GM10266 (cell line): ENCODE measurements around the gene VAMP2.

Source experiments
- DNase-seq: peaks from one replicate; pipeline ENCODE4 v3.0.0; 2012; ENCODE audit errors: extremely low spot score
- TF ChIP-seq, protein P1 (sequence below): IDR thresholded peaks from 2 replicates; pipeline ENCODE4 v1.5.1; 2012; ENCODE audit warnings: mild to moderate bottlenecking, low read depth; ENCODE audit not compliant: control insufficient read depth, insufficient read depth; ENCODE audit errors: missing control alignments

VAMP2 gene

DNA sequence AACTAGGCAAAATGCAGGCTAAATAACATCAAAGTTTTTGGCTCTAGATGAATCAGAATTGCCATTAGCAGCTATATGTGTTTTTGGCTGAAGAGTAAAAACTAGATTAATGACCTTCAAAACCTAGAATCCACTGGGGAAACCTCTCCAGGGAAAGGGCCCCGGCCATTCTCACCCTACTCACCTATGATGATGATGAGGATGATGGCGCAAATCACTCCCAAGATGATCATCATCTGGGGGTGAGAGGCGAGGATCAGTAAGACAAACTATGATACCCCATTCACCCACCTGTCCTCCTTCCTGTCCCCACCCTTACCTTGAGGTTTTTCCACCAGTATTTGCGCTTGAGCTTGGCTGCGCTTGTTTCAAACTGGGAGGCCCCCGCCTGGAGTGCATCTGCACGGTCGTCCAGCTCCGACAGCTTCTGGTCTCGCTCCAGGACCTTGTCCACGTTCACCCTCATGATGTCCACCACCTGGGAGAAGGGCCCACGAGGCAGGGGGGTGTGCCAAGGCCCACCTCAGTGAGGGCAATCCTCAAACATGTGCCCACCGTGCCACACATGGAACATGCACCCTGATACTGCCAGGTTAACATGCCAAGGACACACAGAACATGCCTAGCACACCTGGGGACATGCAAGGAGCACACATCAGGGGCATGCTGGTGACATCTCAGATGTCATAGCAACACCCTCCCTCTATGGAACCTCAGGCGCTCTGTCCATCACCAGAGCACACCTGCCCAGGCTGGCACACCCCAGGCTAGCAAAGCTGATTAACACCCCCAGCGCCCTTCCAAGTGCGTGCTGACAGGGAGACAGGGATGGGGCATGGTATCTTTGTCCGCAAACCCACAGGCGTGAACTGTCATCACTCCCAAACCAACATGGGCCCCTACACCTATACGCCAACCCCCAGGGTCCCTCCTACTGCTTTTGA lies 1.2 kb downstream of the VAMP2 start:
- TF ChIP-seq, protein P1, sequence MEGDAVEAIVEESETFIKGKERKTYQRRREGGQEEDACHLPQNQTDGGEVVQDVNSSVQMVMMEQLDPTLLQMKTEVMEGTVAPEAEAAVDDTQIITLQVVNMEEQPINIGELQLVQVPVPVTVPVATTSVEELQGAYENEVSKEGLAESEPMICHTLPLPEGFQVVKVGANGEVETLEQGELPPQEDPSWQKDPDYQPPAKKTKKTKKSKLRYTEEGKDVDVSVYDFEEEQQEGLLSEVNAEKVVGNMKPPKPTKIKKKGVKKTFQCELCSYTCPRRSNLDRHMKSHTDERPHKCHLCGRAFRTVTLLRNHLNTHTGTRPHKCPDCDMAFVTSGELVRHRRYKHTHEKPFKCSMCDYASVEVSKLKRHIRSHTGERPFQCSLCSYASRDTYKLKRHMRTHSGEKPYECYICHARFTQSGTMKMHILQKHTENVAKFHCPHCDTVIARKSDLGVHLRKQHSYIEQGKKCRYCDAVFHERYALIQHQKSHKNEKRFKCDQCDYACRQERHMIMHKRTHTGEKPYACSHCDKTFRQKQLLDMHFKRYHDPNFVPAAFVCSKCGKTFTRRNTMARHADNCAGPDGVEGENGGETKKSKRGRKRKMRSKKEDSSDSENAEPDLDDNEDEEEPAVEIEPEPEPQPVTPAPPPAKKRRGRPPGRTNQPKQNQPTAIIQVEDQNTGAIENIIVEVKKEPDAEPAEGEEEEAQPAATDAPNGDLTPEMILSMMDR: no peak
- no peak for DNase-seq

DNA sequence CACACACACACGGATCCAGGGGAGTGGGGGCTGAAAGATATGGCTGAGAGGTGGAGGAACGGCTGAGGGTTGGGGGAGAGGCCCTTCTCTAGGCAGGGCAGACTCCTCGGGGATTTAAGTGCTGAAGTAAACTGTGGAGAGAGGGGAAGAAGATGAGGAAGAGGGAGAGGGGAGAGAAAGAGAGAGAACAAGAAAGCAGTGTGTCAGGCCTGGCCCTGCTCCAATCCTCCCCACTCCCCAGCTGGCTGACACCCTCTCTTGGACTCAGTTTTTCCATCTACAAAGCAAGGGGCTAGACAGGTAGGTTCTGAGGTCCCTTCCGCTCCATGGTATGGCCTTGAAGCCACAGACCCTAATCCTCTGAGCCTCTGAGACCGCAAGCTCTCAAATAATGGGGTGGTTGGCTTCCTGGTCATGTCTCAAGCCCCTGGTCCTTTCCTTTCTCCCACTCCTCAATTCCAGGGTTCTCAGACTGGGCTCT lies 2.0 kb downstream of the VAMP2 start:
- TF ChIP-seq, protein P1: no peak
- no peak for DNase-seq

DNA sequence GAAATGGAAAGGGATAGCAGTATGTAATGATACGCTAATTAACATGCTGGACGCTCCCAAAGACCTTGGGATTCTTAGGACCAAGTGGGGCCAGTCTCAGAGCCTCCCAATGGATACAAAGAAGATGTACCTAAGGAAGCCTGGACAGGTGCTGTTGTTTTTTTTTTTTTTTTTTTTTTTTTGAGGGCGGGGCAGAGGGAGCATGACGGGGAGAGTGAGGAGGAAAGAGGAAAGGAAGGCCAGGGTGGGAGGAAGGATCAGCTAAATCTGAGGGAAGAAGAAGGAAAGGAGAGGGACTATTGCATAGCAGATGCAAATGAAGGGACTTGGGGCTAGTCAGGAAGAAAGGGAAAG lies 2.5 kb downstream of the VAMP2 start:
- TF ChIP-seq, protein P1: no peak
- DNase-seq: no peak

DNA sequence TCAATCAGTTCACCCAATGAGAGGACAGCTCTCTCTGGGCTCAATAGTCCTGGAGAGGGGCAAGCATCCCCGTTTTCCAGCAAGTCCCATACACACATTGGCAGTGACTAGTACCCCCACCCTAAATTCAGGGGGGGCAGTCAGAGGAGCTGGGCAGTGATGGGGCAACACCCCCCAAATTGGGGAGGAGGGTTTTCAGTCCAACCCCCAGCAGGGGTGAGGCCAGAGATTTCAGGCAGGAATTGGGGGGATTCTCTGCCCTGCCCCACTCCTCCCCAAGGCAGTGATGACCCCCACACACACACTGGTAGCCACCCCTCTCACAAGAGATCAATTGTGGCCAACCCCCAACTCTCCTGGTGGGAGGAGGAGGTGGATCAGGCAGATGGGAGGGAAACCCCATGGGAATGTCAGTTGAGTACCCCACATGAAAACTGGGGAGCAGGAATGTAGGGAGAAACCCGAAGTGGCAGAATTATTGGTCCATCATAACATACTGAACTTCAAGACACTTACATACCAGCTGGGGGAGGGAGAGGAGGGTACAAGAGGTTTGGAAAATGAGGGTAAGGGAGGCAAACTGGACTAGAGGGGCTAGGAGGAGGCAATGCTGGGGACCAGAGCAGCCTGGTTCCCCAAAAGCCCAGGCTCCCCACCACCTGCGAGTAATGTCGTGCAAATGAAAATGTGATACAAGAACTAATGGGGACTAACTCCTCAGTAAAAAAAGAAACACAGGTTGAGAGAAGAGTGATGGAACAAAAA lies 3.1 kb downstream of the VAMP2 start:
- TF ChIP-seq, protein P1: no peak
- no peak for DNase-seq

DNA sequence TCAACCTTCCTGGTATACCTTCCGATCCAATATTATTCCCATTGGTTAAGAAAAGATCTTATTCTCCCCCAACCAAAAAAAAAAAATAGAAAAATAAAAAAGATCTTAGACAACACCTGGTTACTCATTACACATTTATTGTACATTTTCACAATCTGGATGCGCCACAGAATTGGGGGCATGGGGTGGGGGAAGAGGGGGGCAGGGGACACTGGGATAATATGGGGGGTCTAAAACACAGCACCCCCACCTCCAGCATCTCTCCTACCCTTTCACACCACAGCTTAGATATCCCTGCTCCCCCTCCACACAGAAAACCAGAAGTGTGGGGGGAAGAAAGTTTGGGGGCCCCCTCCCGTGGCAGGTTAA lies 3.7 kb downstream of the VAMP2 start:
- no peak for DNase-seq
- TF ChIP-seq, protein P1: no peak

- DNase-seq: peak; percentile 87
- TF ChIP-seq, protein P1: peak; percentile 89
Observed at GRCh38 chr17:8158267-8159031, 4.3 kb downstream of the VAMP2 start.
